A549 (cell line): ENCODE results near the gene TMEM41B. TPM values are rescaled to one million over a fixed set of nuclear protein-coding genes. Genes with fewer than 3 reads are reported as not detected.

Experiments
- ATAC-seq, 2 experiments: fragments of 200-7000 bp in 1 of 2; fragments of >200 bp in 1 of 2; cut with Nextera tagmentation in 1 of 2; cut with Tn5 transposase in 1 of 2; 3 replicates each; pipeline versions ENCODE4 v1.8.0 to v1.9.1; 2018 to 2020; ENCODE audit warnings: mild to moderate bottlenecking in 1 of 2, moderate library complexity in 1 of 2
- CTCF ChIA-PET: fragments of 300-600 bp; sonication (Branson Sonifier 250); formaldehyde crosslinking; extraction: SDS; loops from one replicate; lab custom pipeline; 2021; ENCODE audit warnings: antibody characterized with exemption, inconsistent platforms; lab: Yijun Ruan, JAX
- POLR2A ChIA-PET: fragments of 350-600 bp; formaldehyde crosslinking; extraction: SDS; loops from one replicate; lab custom pipeline; 2021; ENCODE audit warnings: antibody characterized with exemption, inconsistent platforms; lab: Yijun Ruan, JAX
- DNase-seq, 2 experiments: peaks; one replicate each; pipeline versions ENCODE4 v3.0.0 to v3.0.0-alpha.2; 2011 to 2016; ENCODE audit warnings: low read depth in 1 of 2, low spot score in 1 of 2
- FAIRE-seq: peaks from 2 replicates; lab custom pipeline; 2011; peaks lifted over from hg19 to GRCh38; lab: Jason Lieb, UNC
- H3K27ac ChIP-seq, 2 experiments: fragments of >200 bp; sonication (Bioruptor Twin); formaldehyde crosslinking; 3 replicates each; pipeline ENCODE4 v1.5.1; 2016 to 2017
- H3K4me1 ChIP-seq: fragments of >200 bp; sonication (Bioruptor Twin); formaldehyde crosslinking; 3 replicates; pipeline ENCODE4 v1.6.1; 2016
- H3K4me2 ChIP-seq: fragments of >200 bp; sonication (Bioruptor Twin); formaldehyde crosslinking; 3 replicates; pipeline ENCODE4 v1.6.1; 2016
- H3K4me3 ChIP-seq: fragments of >200 bp; sonication (Bioruptor Twin); formaldehyde crosslinking; 3 replicates; pipeline ENCODE4 v1.5.1; 2016
- H3K9me3 ChIP-seq: fragments of >200 bp; sonication (Bioruptor Twin); formaldehyde crosslinking; 3 replicates; pipeline ENCODE4 v1.6.1; 2016
- CBX2 ChIP-seq: fragments of 200-600 bp; sonication (generic); IDR thresholded peaks from 2 replicates; pipeline ENCODE4 v1.6.1; 2016; ENCODE audit warnings: low read depth, mild to moderate bottlenecking, borderline replicate concordance
- CHD4 ChIP-seq: fragments of 200-600 bp; sonication (generic); IDR thresholded peaks from 2 replicates; pipeline ENCODE4 v1.6.1; 2016; ENCODE audit warnings: antibody characterized with exemption, mild to moderate bottlenecking, borderline replicate concordance
- FOSL2 ChIP-seq, 2 experiments: fragments of 450-650 bp in 1 of 2; fragments of >200 bp in 1 of 2; sonication (Bioruptor Twin) in 1 of 2; formaldehyde crosslinking; IDR thresholded peaks; 2 replicates each; pipeline versions ENCODE4 v1.5.0 to v1.6.1; 2016 to 2020; ENCODE audit warnings: mild to moderate bottlenecking in 1 of 2, moderate library complexity in 1 of 2
- FOXS1 ChIP-seq: fragments of 250-450 bp; sonication (Bioruptor Pico); IDR thresholded peaks from 2 replicates; pipeline ENCODE4 v1.5.0; 2020; ENCODE audit warnings: mild to moderate bottlenecking, moderate library complexity
- GATA3 ChIP-seq: IDR thresholded peaks from 2 replicates; pipeline ENCODE4 v1.6.1; 2012; ENCODE audit warnings: borderline replicate concordance
- HOXA7 ChIP-seq: fragments of 250-450 bp; sonication (Bioruptor Pico); IDR thresholded peaks from 2 replicates; pipeline ENCODE4 v1.5.0; 2020; ENCODE audit warnings: mild to moderate bottlenecking, moderate library complexity
- JUN ChIP-seq, 2 experiments: fragments of >200 bp; sonication (Bioruptor Twin); formaldehyde crosslinking; IDR thresholded peaks; 2 replicates in 1 of 2; 3 replicates in 1 of 2; pipeline ENCODE4 v1.6.1; 2016 to 2017
- TFCP2L1 ChIP-seq: fragments of 250-450 bp; sonication (Bioruptor Pico); IDR thresholded peaks from 2 replicates; pipeline ENCODE4 v1.5.0; 2021; ENCODE audit warnings: mild to moderate bottlenecking
- WGBS: methylation state at CpG from one replicate; pipeline ENCODE4 v1.1.6; 2017; ENCODE audit errors: missing lambda C conversion rate; 5-methylcytosine and 5-hydroxymethylcytosine counted together
- polyA plus RNA-seq, 4 experiments: library from polyadenylated mRNA; depleted of rRNA in 3 of 4; stranded (reverse); fragments of >200 nt; fragmentation: RNase III in 1 of 4; extraction: RNeasy Plus Mini Kit Qiagen cat#74134 plus additional on column Dnase treatment in 1 of 4; gene quantifications; 2 replicates in 3 of 4; 3 replicates in 1 of 4; pipeline ENCODE4 v1.2.3, GENCODE V29; 2011 to 2017
- TF ChIP-seq, protein P1 (sequence below): fragments of >200 bp; sonication (Bioruptor Twin); formaldehyde crosslinking; IDR thresholded peaks from 3 replicates; pipeline ENCODE4 v1.5.1; 2016
- TF ChIP-seq, protein P2 (sequence below): IDR thresholded peaks from 2 replicates; pipeline ENCODE4 v1.6.1; 2012; ENCODE audit warnings: low read depth, borderline replicate concordance
- TF ChIP-seq, protein P3 (sequence below): fragments of 150-350 bp; IDR thresholded peaks from 2 replicates; pipeline ENCODE4 v1.6.1; 2014; ENCODE audit warnings: low read depth, mild to moderate bottlenecking, low read length
- TF ChIP-seq, protein P4 (sequence below): fragments of 250-450 bp; sonication (Bioruptor Pico); IDR thresholded peaks from 2 replicates; pipeline ENCODE4 v1.5.0; 2020; ENCODE audit warnings: low read depth, mild to moderate bottlenecking, moderate library complexity

The TMEM41B gene
- polyA plus RNA-seq, 2 of the 4 experiments (the other 2 are of a cell fraction), result 51.6 to 71.4 TPM

DNA sequence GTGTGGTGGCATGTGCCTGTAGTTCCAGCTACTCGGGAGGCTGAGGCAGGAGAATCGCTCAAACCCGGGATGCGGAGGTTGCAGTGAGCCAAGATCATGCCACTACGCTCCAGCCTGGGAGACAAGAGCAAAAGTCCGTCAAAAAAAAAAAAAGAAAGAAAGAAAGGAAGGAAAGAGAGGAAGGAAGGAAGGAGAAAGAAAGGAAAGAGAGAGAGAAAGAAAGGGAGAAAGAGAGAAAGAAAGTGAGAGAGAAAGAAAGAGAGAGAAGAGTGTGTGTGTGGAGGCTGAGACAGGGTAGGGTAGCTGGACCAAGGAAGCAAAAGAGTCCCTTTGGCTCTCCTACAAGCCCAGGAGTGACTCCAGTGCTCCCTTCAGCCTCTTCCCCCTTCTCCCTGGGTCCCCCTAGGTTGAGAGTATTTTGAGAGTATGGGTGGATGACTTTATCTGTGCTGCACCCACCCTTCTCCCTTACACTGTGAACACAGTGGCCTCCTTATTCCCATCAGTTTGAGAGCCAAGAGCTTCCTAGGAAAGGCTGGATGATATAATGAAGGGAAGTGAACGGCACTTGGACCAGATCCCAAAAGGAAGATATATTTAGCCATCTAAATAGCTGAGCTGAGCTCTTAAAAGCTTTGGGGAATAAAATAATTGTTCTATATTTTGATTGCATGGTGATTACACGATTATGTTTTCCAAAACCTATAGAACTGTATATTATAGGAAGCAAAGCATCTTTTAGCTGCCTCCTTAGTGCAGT, 39.7 kb downstream of the TMEM41B start:
- ChIA-PET POLR2A (interaction anchor here (1.1 kb wide), 1 partner anchor 9 kb away, joined by 3 read pairs; the partner anchor contains the start of gene DENND5A), CTCF (interaction anchor here (0.9 to 2.4 kb wide), 3 partner anchors 9 to 107 kb away, joined by 3 to 9 read pairs (median 4); no protein-coding TSS in a partner anchor)
- 78% methylated on average over 8 of the region's 8 CpGs for WGBS
- no peak for DNase-seq
- Histone ChIP-seq H3K4me3 (no peak overlapping the region), H3K9me3 (no peaks in the 10 kb centered on the region), H3K4me1 (no peaks in the 10 kb centered on the region), H3K27ac (no peak overlapping the region)
- peak; percentile 35 to 46; a peak in 3 of 6 replicates for ATAC-seq
- TF ChIP-seq, protein P1, sequence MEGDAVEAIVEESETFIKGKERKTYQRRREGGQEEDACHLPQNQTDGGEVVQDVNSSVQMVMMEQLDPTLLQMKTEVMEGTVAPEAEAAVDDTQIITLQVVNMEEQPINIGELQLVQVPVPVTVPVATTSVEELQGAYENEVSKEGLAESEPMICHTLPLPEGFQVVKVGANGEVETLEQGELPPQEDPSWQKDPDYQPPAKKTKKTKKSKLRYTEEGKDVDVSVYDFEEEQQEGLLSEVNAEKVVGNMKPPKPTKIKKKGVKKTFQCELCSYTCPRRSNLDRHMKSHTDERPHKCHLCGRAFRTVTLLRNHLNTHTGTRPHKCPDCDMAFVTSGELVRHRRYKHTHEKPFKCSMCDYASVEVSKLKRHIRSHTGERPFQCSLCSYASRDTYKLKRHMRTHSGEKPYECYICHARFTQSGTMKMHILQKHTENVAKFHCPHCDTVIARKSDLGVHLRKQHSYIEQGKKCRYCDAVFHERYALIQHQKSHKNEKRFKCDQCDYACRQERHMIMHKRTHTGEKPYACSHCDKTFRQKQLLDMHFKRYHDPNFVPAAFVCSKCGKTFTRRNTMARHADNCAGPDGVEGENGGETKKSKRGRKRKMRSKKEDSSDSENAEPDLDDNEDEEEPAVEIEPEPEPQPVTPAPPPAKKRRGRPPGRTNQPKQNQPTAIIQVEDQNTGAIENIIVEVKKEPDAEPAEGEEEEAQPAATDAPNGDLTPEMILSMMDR, result no peak
- TF ChIP-seq GATA3 (no peak), FOXS1 (CRISPR knock-in tag) (no peak), HOXA7 (CRISPR knock-in tag) (no peak), JUN (IDR thresholded peaks at IDR 0.05) (no peak), TFCP2L1 (CRISPR knock-in tag) (no peak)
- TF ChIP-seq, protein P2, sequence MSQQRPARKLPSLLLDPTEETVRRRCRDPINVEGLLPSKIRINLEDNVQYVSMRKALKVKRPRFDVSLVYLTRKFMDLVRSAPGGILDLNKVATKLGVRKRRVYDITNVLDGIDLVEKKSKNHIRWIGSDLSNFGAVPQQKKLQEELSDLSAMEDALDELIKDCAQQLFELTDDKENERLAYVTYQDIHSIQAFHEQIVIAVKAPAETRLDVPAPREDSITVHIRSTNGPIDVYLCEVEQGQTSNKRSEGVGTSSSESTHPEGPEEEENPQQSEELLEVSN, result no peak
- TF ChIP-seq, all 56 proteins: peak for 0
- FAIRE-seq, result no peak
- H3K4me2 ChIP-seq, result no peak overlapping the region

DNA sequence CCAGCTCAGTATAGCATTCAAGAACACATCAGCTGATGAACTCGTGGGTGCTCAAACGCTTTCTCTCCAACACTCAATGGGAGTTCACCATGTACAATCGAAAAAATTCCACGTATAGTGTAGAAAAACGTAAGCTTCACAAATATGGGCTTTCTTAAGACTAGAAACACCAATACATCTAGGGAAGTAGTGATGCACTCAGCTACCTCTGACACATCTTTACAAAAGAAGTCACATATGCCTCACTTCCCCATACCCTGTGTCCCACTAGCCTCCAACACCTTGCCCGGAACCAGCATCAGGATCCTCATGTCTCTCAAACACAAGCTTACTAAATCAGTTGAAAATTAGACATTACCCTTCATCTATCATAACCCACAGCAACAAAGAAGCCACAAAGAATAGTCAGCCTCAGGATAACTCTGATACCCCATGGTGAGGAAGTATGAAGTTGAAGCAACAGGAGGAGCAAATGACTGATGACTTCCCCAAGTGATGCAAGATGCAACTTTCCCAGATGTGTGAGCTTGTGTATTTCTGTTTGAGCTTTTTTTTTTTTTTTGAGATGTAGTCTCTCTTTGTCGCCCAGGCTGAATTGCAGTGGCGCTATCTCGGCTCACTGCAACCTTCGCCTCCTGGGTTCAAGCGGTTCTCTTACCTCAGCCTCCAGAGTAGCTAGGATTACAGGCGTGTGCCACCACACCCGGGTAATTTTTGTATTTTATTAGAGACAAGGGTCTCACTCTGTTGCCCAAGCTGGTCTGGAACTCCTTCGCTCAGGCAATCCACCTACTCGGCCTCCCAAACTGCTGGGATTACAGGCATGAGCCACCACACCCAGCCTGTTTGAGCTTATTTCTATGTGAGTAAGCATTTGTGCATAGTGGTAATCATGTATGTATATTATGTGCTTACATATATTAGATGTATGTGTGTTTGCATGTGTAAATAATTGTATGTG, 40.7 kb downstream of the TMEM41B start:
- Histone ChIP-seq H3K4me1 (no peaks in the 10 kb centered on the region), H3K27ac (no peak overlapping the region), H3K9me3 (no peaks in the 10 kb centered on the region), H3K4me2 (no peak overlapping the region)
- WGBS, result 88% methylated on average over 15 of the region's 15 CpGs
- POLR2A ChIA-PET, result interaction anchor here (1.4 kb wide), 1 partner anchor 187 kb away, joined by 3 read pairs; the partner anchor contains the start of gene ZNF143
- DNase-seq, result no peak
- TF ChIP-seq, protein P3, sequence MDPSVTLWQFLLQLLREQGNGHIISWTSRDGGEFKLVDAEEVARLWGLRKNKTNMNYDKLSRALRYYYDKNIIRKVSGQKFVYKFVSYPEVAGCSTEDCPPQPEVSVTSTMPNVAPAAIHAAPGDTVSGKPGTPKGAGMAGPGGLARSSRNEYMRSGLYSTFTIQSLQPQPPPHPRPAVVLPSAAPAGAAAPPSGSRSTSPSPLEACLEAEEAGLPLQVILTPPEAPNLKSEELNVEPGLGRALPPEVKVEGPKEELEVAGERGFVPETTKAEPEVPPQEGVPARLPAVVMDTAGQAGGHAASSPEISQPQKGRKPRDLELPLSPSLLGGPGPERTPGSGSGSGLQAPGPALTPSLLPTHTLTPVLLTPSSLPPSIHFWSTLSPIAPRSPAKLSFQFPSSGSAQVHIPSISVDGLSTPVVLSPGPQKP, result no peak
- TF ChIP-seq CBX2 (no peak), CHD4 (no peak), FOSL2 (IDR thresholded peaks at IDR 0.05) (no peak), FOSL2 (CRISPR knock-in tag; IDR thresholded peaks at IDR 0.05) (no peak)
- TF ChIP-seq, protein P1, result no peak
- TF ChIP-seq, protein P4, sequence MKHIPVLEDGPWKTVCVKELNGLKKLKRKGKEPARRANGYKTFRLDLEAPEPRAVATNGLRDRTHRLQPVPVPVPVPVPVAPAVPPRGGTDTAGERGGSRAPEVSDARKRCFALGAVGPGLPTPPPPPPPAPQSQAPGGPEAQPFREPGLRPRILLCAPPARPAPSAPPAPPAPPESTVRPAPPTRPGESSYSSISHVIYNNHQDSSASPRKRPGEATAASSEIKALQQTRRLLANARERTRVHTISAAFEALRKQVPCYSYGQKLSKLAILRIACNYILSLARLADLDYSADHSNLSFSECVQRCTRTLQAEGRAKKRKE (CRISPR knock-in tag), result no peak
- TF ChIP-seq, all 56 proteins: peak for 0
- FAIRE-seq (no peak), ATAC-seq (peak in 1 of 2 experiments; percentile 45; a peak in 1 of 6 replicates)
- CTCF ChIA-PET, result interaction anchor here (0.6 to 2.0 kb wide), 4 partner anchors 29 to 233 kb away, joined by 3 to 6 read pairs (median 4); no protein-coding TSS in a partner anchor
- H3K4me3 ChIP-seq, result no peak overlapping the region
